Measurements from ENCODE around the gene ADPRHL1. TPM values are rescaled to one million over a fixed set of nuclear protein-coding genes. Genes with fewer than 3 reads are reported as not detected.
A peak's percentile ranks its signal among the peaks of the same experiment; 100 is the strongest.

ADPRHL1 gene
- polyA plus RNA-seq, 1 donor from 2014 or later: 0.19 TPM

- peak overlapping the region in 2 of 3 donors; percentile 47 to 71 for H3K27ac Mint-ChIP-seq
- peaks cover 27% of the 10 kb centered on the region for H3K27me3 Mint-ChIP-seq
- no peaks in the 10 kb centered on the region for H3K36me3 Mint-ChIP-seq
- no peaks in the 10 kb centered on the region for H3K9me3 Mint-ChIP-seq
- peak overlapping the region in 3 of 4 donors; percentile 29 to 83 (median 44) for H3K4me3 Mint-ChIP-seq
- H3K4me1 Mint-ChIP-seq: peaks cover 0 to 4% (median 2%) of the 10 kb centered on the region in 3 donors
These were observed 88.2 kb downstream of the ADPRHL1 start for GRCh38 chr13:113364901-113365582.

- Mint-ChIP-seq H3K27me3 (peaks cover 29% of the 10 kb centered on the region), H3K4me1 (peaks cover 0 to 4% (median 2%) of the 10 kb centered on the region in 3 donors), H3K4me3 (no peak overlapping the region)
These were observed 88.9 kb downstream of the ADPRHL1 start for GRCh38 chr13:113364311-113364889.

GRCh38 chr13:113361406-113361805 is 91.9 kb downstream of the ADPRHL1 start:
- Mint-ChIP-seq H3K4me3 (no peak overlapping the region), H3K9me3 (no peaks in the 10 kb centered on the region), H3K36me3 (no peaks in the 10 kb centered on the region), H3K4me1 (peaks cover 0 to 4% (median 2%) of the 10 kb centered on the region in 3 donors), H3K27ac (no peak overlapping the region), H3K27me3 (peaks cover 31% of the 10 kb centered on the region)

More at GRCh38 chr13:113364311-113364889, 88.9 kb downstream of the ADPRHL1 start:
- H3K27ac Mint-ChIP-seq: no peak overlapping the region
- no peaks in the 10 kb centered on the region for H3K9me3 Mint-ChIP-seq
- no peaks in the 10 kb centered on the region for H3K36me3 Mint-ChIP-seq

GRCh38 chr13:113360446-113360845 is 92.8 kb downstream of the ADPRHL1 start:
- peaks cover 1% of the 10 kb centered on the region for H3K36me3 Mint-ChIP-seq
- peaks cover 0 to 3% (median 0%) of the 10 kb centered on the region in 3 donors for H3K9me3 Mint-ChIP-seq
- no peak overlapping the region for H3K4me3 Mint-ChIP-seq
- H3K27me3 Mint-ChIP-seq: peaks cover 25% of the 10 kb centered on the region
- H3K4me1 Mint-ChIP-seq: peaks cover 0 to 4% (median 0%) of the 10 kb centered on the region in 3 donors
- H3K27ac Mint-ChIP-seq: no peak overlapping the region

GRCh38 chr13:113359571-113359970 is 93.7 kb downstream of the ADPRHL1 start:
- no peak overlapping the region for H3K27ac Mint-ChIP-seq
- H3K27me3 Mint-ChIP-seq: peaks cover 22% of the 10 kb centered on the region
- H3K36me3 Mint-ChIP-seq: peaks cover 1% of the 10 kb centered on the region
- H3K4me3 Mint-ChIP-seq: no peak overlapping the region
- peaks cover 0 to 3% (median 0%) of the 10 kb centered on the region in 3 donors for H3K9me3 Mint-ChIP-seq
- peaks cover 0 to 4% (median 0%) of the 10 kb centered on the region in 3 donors for H3K4me1 Mint-ChIP-seq

- Mint-ChIP-seq H3K4me3 (no peak overlapping the region), H3K27ac (no peak overlapping the region), H3K27me3 (peaks cover 22% of the 10 kb centered on the region), H3K4me1 (peaks cover 0 to 4% (median 0%) of the 10 kb centered on the region in 3 donors), H3K9me3 (peaks cover 0 to 3% (median 0%) of the 10 kb centered on the region in 3 donors), H3K36me3 (peaks cover 1% of the 10 kb centered on the region)
These were observed 94.6 kb downstream of the ADPRHL1 start for GRCh38 chr13:113358653-113359190.

GRCh38 chr13:113357529-113357928 is 95.8 kb downstream of the ADPRHL1 start:
- peaks cover 17% of the 10 kb centered on the region for H3K27me3 Mint-ChIP-seq
- H3K4me1 Mint-ChIP-seq: peaks cover 0 to 4% (median 0%) of the 10 kb centered on the region in 3 donors
- peaks cover 0 to 3% (median 0%) of the 10 kb centered on the region in 3 donors for H3K9me3 Mint-ChIP-seq
- no peak overlapping the region for H3K4me3 Mint-ChIP-seq
- peaks cover 1% of the 10 kb centered on the region for H3K36me3 Mint-ChIP-seq
- H3K27ac Mint-ChIP-seq: no peak overlapping the region

- H3K4me3 Mint-ChIP-seq: no peak overlapping the region
- H3K9me3 Mint-ChIP-seq: peaks cover 0 to 3% (median 0%) of the 10 kb centered on the region in 3 donors
- no peak overlapping the region for H3K27ac Mint-ChIP-seq
- peaks cover 16% of the 10 kb centered on the region for H3K27me3 Mint-ChIP-seq
- peaks cover 0 to 3% (median 0%) of the 10 kb centered on the region in 3 donors for H3K4me1 Mint-ChIP-seq
- H3K36me3 Mint-ChIP-seq: peaks cover 1% of the 10 kb centered on the region
These were observed 96.7 kb downstream of the ADPRHL1 start for GRCh38 chr13:113356596-113356995.

GRCh38 chr13:113355621-113356020 is 97.7 kb downstream of the ADPRHL1 start:
- H3K9me3 Mint-ChIP-seq: peaks cover 0 to 3% (median 0%) of the 10 kb centered on the region in 3 donors
- peaks cover 1% of the 10 kb centered on the region for H3K36me3 Mint-ChIP-seq
- peaks cover 14% of the 10 kb centered on the region for H3K27me3 Mint-ChIP-seq
- H3K4me3 Mint-ChIP-seq: no peak overlapping the region
- no peak overlapping the region for H3K27ac Mint-ChIP-seq
- no peaks in the 10 kb centered on the region for H3K4me1 Mint-ChIP-seq

- H3K9me3 Mint-ChIP-seq: peaks cover 0 to 7% (median 0%) of the 10 kb centered on the region in 3 donors
- no peak overlapping the region for H3K27ac Mint-ChIP-seq
- H3K4me1 Mint-ChIP-seq: no peaks in the 10 kb centered on the region
- no peak overlapping the region for H3K4me3 Mint-ChIP-seq
- H3K27me3 Mint-ChIP-seq: peaks cover 10% of the 10 kb centered on the region
- peaks cover 1% of the 10 kb centered on the region for H3K36me3 Mint-ChIP-seq
These were observed 98.3 kb downstream of the ADPRHL1 start for GRCh38 chr13:113354831-113355610.

- Mint-ChIP-seq H3K4me3 (no peak overlapping the region), H3K36me3 (peaks cover 1% of the 10 kb centered on the region), H3K9me3 (peaks cover 0 to 7% (median 0%) of the 10 kb centered on the region in 3 donors), H3K27me3 (peaks cover 8% of the 10 kb centered on the region), H3K4me1 (no peaks in the 10 kb centered on the region), H3K27ac (no peak overlapping the region)
These were observed 100.0 kb downstream of the ADPRHL1 start for GRCh38 chr13:113353254-113353653.

- Mint-ChIP-seq H3K4me1 (no peaks in the 10 kb centered on the region), H3K27ac (no peak overlapping the region), H3K27me3 (peaks cover 7% of the 10 kb centered on the region), H3K9me3 (peaks cover 0 to 7% (median 0%) of the 10 kb centered on the region in 3 donors), H3K36me3 (peaks cover 1% of the 10 kb centered on the region), H3K4me3 (no peak overlapping the region)
These were observed 101.7 kb downstream of the ADPRHL1 start for GRCh38 chr13:113351514-113352026.

GRCh38 chr13:113350938-113351335 is 102.4 kb downstream of the ADPRHL1 start:
- Mint-ChIP-seq H3K4me1 (no peaks in the 10 kb centered on the region), H3K27ac (no peak overlapping the region), H3K27me3 (peaks cover 7% of the 10 kb centered on the region)

GRCh38 chr13:113350065-113350937 is 103.0 kb downstream of the ADPRHL1 start:
- no peak overlapping the region for H3K27ac Mint-ChIP-seq
- peaks cover 2% of the 10 kb centered on the region for H3K27me3 Mint-ChIP-seq
- peaks cover 0 to 5% (median 3%) of the 10 kb centered on the region in 3 donors for H3K9me3 Mint-ChIP-seq
- H3K4me3 Mint-ChIP-seq: no peak overlapping the region
- H3K4me1 Mint-ChIP-seq: peaks cover 0 to 3% (median 0%) of the 10 kb centered on the region in 3 donors
- H3K36me3 Mint-ChIP-seq: peaks cover 2% of the 10 kb centered on the region

More at GRCh38 chr13:113350938-113351335, 102.4 kb downstream of the ADPRHL1 start:
- peaks cover 0 to 7% (median 0%) of the 10 kb centered on the region in 3 donors for H3K9me3 Mint-ChIP-seq
- H3K4me3 Mint-ChIP-seq: no peak overlapping the region
- peaks cover 1% of the 10 kb centered on the region for H3K36me3 Mint-ChIP-seq

Measured in IgD-negative memory B cell (primary cell).